Calu3 (cell line): Measurements from ENCODE around the gene BPHL. TPM values are rescaled to one million over a fixed set of nuclear protein-coding genes. Genes with fewer than 3 reads are reported as not detected.

Experiments used
- BruUV-seq: library from RNA; stranded (reverse); fragments of 400-500 nt; replicated peaks from 2 replicates; lab custom pipeline; 2021; lab: Mats Ljungman, UMichigan
- CTCF ChIA-PET: fragments of 300-600 bp; sonication (Branson Sonifier 250); formaldehyde crosslinking; loops from one replicate; lab custom pipeline; 2022; ENCODE audit warnings: antibody characterized with exemption; lab: Charles Lee
- DNase-seq: peaks from one replicate; pipeline ENCODE4 v3.0.0; 2022
- H3K27ac Mint-ChIP-seq: one replicate; pipeline ENCODE4 v1.8.0; 2022; ENCODE audit warnings: mixed read lengths; ENCODE audit not compliant: unreplicated experiment
- H3K27me3 Mint-ChIP-seq: one replicate; pipeline ENCODE4 v1.8.0; 2022; ENCODE audit warnings: mixed read lengths; ENCODE audit not compliant: unreplicated experiment
- H3K36me3 Mint-ChIP-seq: one replicate; pipeline ENCODE4 v1.8.0; 2022; ENCODE audit warnings: mild to moderate bottlenecking, moderate library complexity, mixed read lengths; ENCODE audit not compliant: insufficient read depth, unreplicated experiment
- H3K4me1 Mint-ChIP-seq: one replicate; pipeline ENCODE4 v1.8.0; 2022; ENCODE audit warnings: mild to moderate bottlenecking, low read depth, mixed read lengths; ENCODE audit not compliant: unreplicated experiment
- H3K4me3 Mint-ChIP-seq: one replicate; pipeline ENCODE4 v1.8.0; 2022; ENCODE audit warnings: mild to moderate bottlenecking, low read depth, moderate library complexity, mixed read lengths; ENCODE audit not compliant: unreplicated experiment
- H3K9me3 Mint-ChIP-seq: one replicate; pipeline ENCODE4 v1.8.0; 2022; ENCODE audit warnings: low read depth, mixed read lengths; ENCODE audit not compliant: unreplicated experiment
- CTCF ChIP-seq: fragments of 200-600 bp; IDR thresholded peaks from one replicate; pipeline ENCODE4 v1.8.0; 2022; ENCODE audit warnings: antibody characterized with exemption; ENCODE audit not compliant: unreplicated experiment
- intact Hi-C: fragments of 100-400 bp; cut with micrococcal nuclease; formaldehyde crosslinking; loops from one replicate; pipeline ENCODE4 v1.10.0; 2022; ENCODE audit not compliant: unreplicated experiment
- total RNA-seq: library from RNA; stranded (reverse); gene quantifications from 2 replicates; pipeline ENCODE4 v1.2.3, GENCODE V29; 2022

BPHL gene
- total RNA-seq, 1 experiment from 2014 or later, result 18.4 TPM

DNA sequence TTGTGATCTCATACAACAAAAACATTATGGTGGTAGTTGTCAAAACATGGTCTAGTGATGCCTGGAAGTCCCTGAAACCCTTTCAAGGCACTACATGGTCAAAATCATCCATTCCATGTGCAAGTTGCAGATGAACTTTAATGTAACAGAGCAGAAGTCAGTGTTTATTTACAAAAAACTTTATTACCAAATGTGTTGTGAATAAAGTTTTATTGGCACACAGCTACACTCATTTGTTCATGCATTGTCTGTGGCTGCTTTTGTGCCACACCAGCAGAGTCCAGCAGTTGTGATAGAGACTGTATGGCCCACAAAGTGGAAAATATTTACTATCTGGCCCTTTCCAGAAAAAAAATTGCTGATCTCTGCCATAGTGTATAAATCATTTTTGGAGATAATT lies 82.2 kb downstream of the BPHL start:
- CTCF ChIA-PET, result no interaction called here
- no peak for DNase-seq
- peaks cover under 1% of the 10 kb centered on the region for H3K4me1 Mint-ChIP-seq
- H3K27ac Mint-ChIP-seq, result no peak overlapping the region
- no peaks in the 10 kb centered on the region for H3K9me3 Mint-ChIP-seq
- no peaks in the 10 kb centered on the region for H3K27me3 Mint-ChIP-seq
- TF ChIP-seq CTCF, result no peak
- intact Hi-C loops, result no loop called here
- H3K4me3 Mint-ChIP-seq, result no peak overlapping the region
- peaks cover under 1% of the 10 kb centered on the region for H3K36me3 Mint-ChIP-seq
- BruUV-seq, result no TSS peak

DNA sequence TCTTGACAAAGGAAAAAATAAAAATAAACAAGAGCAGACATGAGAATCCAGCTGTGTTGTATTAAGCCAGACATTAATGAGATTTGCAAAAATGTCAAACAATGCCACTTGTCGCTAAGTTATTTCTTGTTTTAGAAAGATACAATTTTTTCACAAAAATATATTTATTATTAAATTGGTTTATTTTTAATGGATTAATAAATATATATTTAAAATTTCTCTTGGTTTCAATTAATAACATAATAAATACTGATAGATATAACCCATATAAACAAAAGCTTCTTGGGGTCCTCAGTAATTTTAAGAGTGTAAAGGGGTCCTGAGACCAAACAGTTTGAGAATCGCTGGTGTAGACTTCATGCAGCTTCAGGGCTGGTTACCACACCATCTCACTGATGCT lies 82.9 kb downstream of the BPHL start:
- H3K36me3 Mint-ChIP-seq, result peaks cover 6% of the 10 kb centered on the region
- H3K9me3 Mint-ChIP-seq, result no peaks in the 10 kb centered on the region
- no TSS peak for BruUV-seq
- DNase-seq, result no peak
- no peaks in the 10 kb centered on the region for H3K27me3 Mint-ChIP-seq
- H3K4me1 Mint-ChIP-seq, result peaks cover 8% of the 10 kb centered on the region
- no peak overlapping the region for H3K27ac Mint-ChIP-seq
- no peak overlapping the region for H3K4me3 Mint-ChIP-seq
- intact Hi-C loops, result no loop called here
- TF ChIP-seq CTCF, result no peak
- CTCF ChIA-PET, result no interaction called here

Other genes with a start within 250 kb of the BPHL start
- 17.2 and 22.9 TPM in 2 replicates for gene SERPINB9, start 215.4 kb upstream of the BPHL start, total RNA-seq
- 53.1 and 60.9 TPM in 2 replicates for gene SERPINB6, start 147.1 kb upstream of the BPHL start, total RNA-seq
- 11.5 and 12.0 TPM in 2 replicates for gene NQO2, start 118.8 kb upstream of the BPHL start, total RNA-seq
- gene RIPK1, start 50.2 kb upstream of the BPHL start, total RNA-seq, result 11.5 and 11.6 TPM in 2 replicates
- 16.0 and 17.6 TPM in 2 replicates for gene TUBB2A, start 38.8 kb downstream of the BPHL start, total RNA-seq
- 2.5 and 3.0 TPM in 2 replicates for gene TUBB2B, start 108.9 kb downstream of the BPHL start, total RNA-seq
- 17.6 and 17.8 TPM in 2 replicates for gene PSMG4, start 140.2 kb downstream of the BPHL start, total RNA-seq